HCT116 (cell line): ENCODE measurements around the gene AOC2. TPM values are rescaled to one million over a fixed set of nuclear protein-coding genes. Genes with fewer than 3 reads are reported as not detected.
"Not testable (repeated sequence)": the region's sequence is repeated elsewhere in the genome, so short reads cannot be mapped to it uniquely, and the experiment has no call there.

Experiments
- ATAC-seq: fragments of 200-7000 bp; cut with Tn5 transposase; 2 replicates; pipeline ENCODE4 v1.9.1; 2020; ENCODE audit warnings: mild to moderate bottlenecking, moderate library complexity
- BruUV-seq: library from RNA; stranded (reverse); fragments of 400-500 nt; replicated peaks from 2 replicates; lab custom pipeline; 2021; lab: Mats Ljungman, UMichigan
- CTCF ChIA-PET: fragments of 300-600 bp; sonication (Branson Sonifier 250); formaldehyde crosslinking; loops from one replicate; lab custom pipeline; 2021; ENCODE audit warnings: antibody characterized with exemption; lab: Charles Lee
- POLR2A ChIA-PET: fragments of 300-600, 350-600 bp; sonication (Branson Sonifier 250); formaldehyde crosslinking; loops from one replicate; lab custom pipeline; 2021; ENCODE audit warnings: antibody characterized with exemption; lab: Charles Lee
- RAD21 ChIA-PET, 2 experiments: fragments of 300-600 bp; sonication (Branson Sonifier 250); formaldehyde crosslinking; loops; one replicate each; lab custom pipeline; 2023; ENCODE audit warnings: low total read pairs in 2 of 2; ENCODE audit not compliant: uncharacterized antibody in 2 of 2, unreplicated experiment in 2 of 2, low non-redundant PET in 1 of 2; lab: Charles Lee
- DNase-seq: peaks from one replicate; pipeline ENCODE4 v3.0.0-alpha.2; 2010; ENCODE audit warnings: low read depth, low spot score
- H2AFZ ChIP-seq: fragments of 200-600 bp; shearing (Covaris generic), sonication (generic); 2 replicates; pipeline ENCODE4 v1.6.1; 2017; ENCODE audit warnings: low read depth, mixed run types, mixed read lengths, antibody characterized with exemption, low read length; ENCODE audit not compliant: poor library complexity, severe bottlenecking
- H3K27ac ChIP-seq: 2 replicates; pipeline ENCODE4 v1.5.1; 2012; ENCODE audit warnings: low read depth, low read length
- H3K27me3 ChIP-seq: fragments of 200-600 bp; sonication (generic); 2 replicates; pipeline ENCODE4 v1.6.1; 2016; ENCODE audit warnings: mixed run types, low read length, mixed read lengths; ENCODE audit not compliant: insufficient read depth
- H3K36me3 ChIP-seq, 2 experiments: fragments of 200-500 bp in 1 of 2; fragments of 200-600 bp in 1 of 2; sonication (Bioruptor generic) in 1 of 2; sonication (generic) in 1 of 2; 2 replicates each; pipeline versions ENCODE4 v1.5.1 to v1.6.1; 2014 to 2016; ENCODE audit warnings: low read length in 2 of 2, inconsistent platforms in 1 of 2, mixed read lengths in 1 of 2, mixed run types in 1 of 2; ENCODE audit not compliant: insufficient read depth in 2 of 2, control insufficient read depth in 1 of 2
- H3K4me1 ChIP-seq, 2 experiments: fragments of 200-600 bp in 1 of 2; sonication (generic) in 1 of 2; 2 replicates each; pipeline versions ENCODE4 v1.5.1 to v1.6.1; 2012 to 2017; ENCODE audit warnings: low read length in 2 of 2, inconsistent platforms in 1 of 2, mild to moderate bottlenecking in 1 of 2, mixed read lengths in 1 of 2, mixed run types in 1 of 2, moderate library complexity in 1 of 2; ENCODE audit not compliant: insufficient read depth in 2 of 2, control insufficient read depth in 1 of 2
- H3K4me2 ChIP-seq: fragments of 200-600 bp; sonication (generic); 2 replicates; pipeline ENCODE4 v1.6.1; 2017; ENCODE audit warnings: mixed run types, low read length, mixed read lengths
- H3K4me3 ChIP-seq, 2 experiments: fragments of 200-600 bp in 1 of 2; sonication (generic) in 1 of 2; replicated peaks in 1 of 2; 2 replicates each; pipeline ENCODE4 v1.5.1; 2011 to 2016; ENCODE audit warnings: low read length in 2 of 2, control low read depth in 1 of 2, low read depth in 1 of 2, mild to moderate bottlenecking in 1 of 2, mixed read lengths in 1 of 2, mixed run types in 1 of 2
- H3K79me2 ChIP-seq: fragments of 200-600 bp; sonication (generic); 2 replicates; pipeline ENCODE4 v1.6.1; 2017; ENCODE audit warnings: mild to moderate bottlenecking, mixed run types, low read length, moderate library complexity, mixed read lengths; ENCODE audit not compliant: insufficient read depth
- H3K9ac ChIP-seq: fragments of 200-600 bp; sonication (generic); 2 replicates; pipeline ENCODE4 v1.6.1; 2016; ENCODE audit warnings: low read length, mixed read lengths
- H3K9me2 ChIP-seq: fragments of 200-600 bp; sonication (generic), shearing (Covaris generic); 2 replicates; pipeline ENCODE4 v1.6.1; 2017; ENCODE audit warnings: mixed run types, mild to moderate bottlenecking, moderate library complexity; ENCODE audit not compliant: insufficient read depth
- H3K9me3 ChIP-seq, 2 experiments: fragments of 200-500 bp in 1 of 2; fragments of 200-600 bp in 1 of 2; sonication (Bioruptor generic) in 1 of 2; sonication (generic) in 1 of 2; 2 replicates each; pipeline ENCODE4 v1.6.1; 2014 to 2017; ENCODE audit warnings: low read length in 2 of 2, mixed read lengths in 2 of 2, inconsistent platforms in 1 of 2, low read depth in 1 of 2, mild to moderate bottlenecking in 1 of 2, mixed run types in 1 of 2, moderate library complexity in 1 of 2; ENCODE audit not compliant: control insufficient read depth in 1 of 2, insufficient read depth in 1 of 2
- H4K20me1 ChIP-seq: fragments of 200-600 bp; sonication (generic), shearing (Covaris generic); 2 replicates; pipeline ENCODE4 v1.6.1; 2017; ENCODE audit warnings: mixed run types, mild to moderate bottlenecking, moderate library complexity; ENCODE audit not compliant: insufficient read depth
- ELF1 ChIP-seq: IDR thresholded peaks from 2 replicates; pipeline ENCODE4 v1.6.1; 2012; ENCODE audit warnings: low read depth, borderline replicate concordance
- RAD21 ChIP-seq: IDR thresholded peaks from 2 replicates; pipeline ENCODE4 v1.6.1; 2012; ENCODE audit warnings: low read depth, mild to moderate bottlenecking
- intact Hi-C: fragments of 100-400 bp; cut with micrococcal nuclease; formaldehyde crosslinking; loops from 2 replicates; pipeline ENCODE4 v1.10.0; 2022
- total RNA-seq: library from RNA; stranded (reverse); gene quantifications from one replicate; pipeline ENCODE4 v1.2.1, GENCODE V29; 2021; ENCODE audit not compliant: unreplicated experiment

AOC2 gene
- total RNA-seq, 1 experiment from 2014 or later, result 8.0 TPM

- TF ChIP-seq RAD21, result no peak
- no peak for TF ChIP-seq ELF1
- no peak within 1 kb of the TSS for H3K4me3 ChIP-seq
- no peaks in the 10 kb centered on the region for H3K9me3 ChIP-seq
- ChIA-PET RAD21 (interaction anchor here in 1 of 2 experiments (0.5 kb wide), 1 partner anchor 99 kb away, joined by 4 read pairs; no protein-coding TSS in a partner anchor), POLR2A (no interaction called here), CTCF (no interaction called here)
- H3K4me2 ChIP-seq, result no peak within 1 kb of the TSS
- BruUV-seq, result no TSS peak
- H3K4me1 ChIP-seq, result no peaks in the 10 kb centered on the region
- no peak within 1 kb of the TSS for H3K27ac ChIP-seq
- no peak for DNase-seq
- H2AFZ ChIP-seq, result no peak within 1 kb of the TSS
- no peaks in the 10 kb centered on the region for H3K79me2 ChIP-seq
- H3K9me2 ChIP-seq, result no peaks in the 10 kb centered on the region
- intact Hi-C loops, result no loop called here
- H4K20me1 ChIP-seq, result no peaks in the 10 kb centered on the region
- H3K36me3 ChIP-seq, result peaks cover 0 to 3% of the 10 kb centered on the region in 2 experiments; a peak in 2 of 4 replicates
- H3K27me3 ChIP-seq, result no peaks in the 10 kb centered on the region
- no peak for ATAC-seq
- H3K9ac ChIP-seq, result no peak within 1 kb of the TSS
These were observed 6.6 kb downstream of the AOC2 start, which contains the start of gene AOC3 for GRCh38 chr17:42850954-42851353. AOC3 (plus strand) TSS chr17:42851199; CDS start chr17:42851344, 145 bp downstream.

- H2AFZ ChIP-seq, POLR2A ChIA-PET, H3K9me2 ChIP-seq, ATAC-seq, intact Hi-C loops, H4K20me1 ChIP-seq, H3K79me2 ChIP-seq, H3K36me3 ChIP-seq, H3K4me1 ChIP-seq, H3K27ac ChIP-seq, RAD21 ChIA-PET, H3K9me3 ChIP-seq, H3K9ac ChIP-seq, H3K4me3 ChIP-seq, DNase-seq, CTCF ChIA-PET, H3K27me3 ChIP-seq, H3K4me2 ChIP-seq, BruUV-seq: not testable (repeated sequence)
These were observed 7.2 kb downstream of the AOC2 start for GRCh38 chr17:42851371-42852240.
